A549 (cell line): Measurements from ENCODE around the gene NXPE4. TPM values are rescaled to one million over a fixed set of nuclear protein-coding genes. Genes with fewer than 3 reads are reported as not detected.

Experiments used
- ATAC-seq, 2 experiments: fragments of 200-7000 bp in 1 of 2; fragments of >200 bp in 1 of 2; cut with Nextera tagmentation in 1 of 2; cut with Tn5 transposase in 1 of 2; 3 replicates each; pipeline versions ENCODE4 v1.8.0 to v1.9.1; 2018 to 2020; ENCODE audit warnings: mild to moderate bottlenecking in 1 of 2, moderate library complexity in 1 of 2
- CTCF ChIA-PET: fragments of 300-600 bp; sonication (Branson Sonifier 250); formaldehyde crosslinking; extraction: SDS; loops from one replicate; lab custom pipeline; 2021; ENCODE audit warnings: antibody characterized with exemption, inconsistent platforms; lab: Yijun Ruan, JAX
- POLR2A ChIA-PET: fragments of 350-600 bp; formaldehyde crosslinking; extraction: SDS; loops from one replicate; lab custom pipeline; 2021; ENCODE audit warnings: antibody characterized with exemption, inconsistent platforms; lab: Yijun Ruan, JAX
- DNase-seq, 2 experiments: peaks; one replicate each; pipeline versions ENCODE4 v3.0.0 to v3.0.0-alpha.2; 2011 to 2016; ENCODE audit warnings: low read depth in 1 of 2, low spot score in 1 of 2
- FAIRE-seq: peaks from 2 replicates; lab custom pipeline; 2011; peaks lifted over from hg19 to GRCh38; lab: Jason Lieb, UNC
- H3K27ac ChIP-seq, 2 experiments: fragments of >200 bp; sonication (Bioruptor Twin); formaldehyde crosslinking; 3 replicates each; pipeline ENCODE4 v1.5.1; 2016 to 2017
- H3K4me1 ChIP-seq: fragments of >200 bp; sonication (Bioruptor Twin); formaldehyde crosslinking; 3 replicates; pipeline ENCODE4 v1.6.1; 2016
- H3K4me2 ChIP-seq: fragments of >200 bp; sonication (Bioruptor Twin); formaldehyde crosslinking; 3 replicates; pipeline ENCODE4 v1.6.1; 2016
- H3K4me3 ChIP-seq: fragments of >200 bp; sonication (Bioruptor Twin); formaldehyde crosslinking; 3 replicates; pipeline ENCODE4 v1.5.1; 2016
- H3K9me3 ChIP-seq: fragments of >200 bp; sonication (Bioruptor Twin); formaldehyde crosslinking; 3 replicates; pipeline ENCODE4 v1.6.1; 2016
- ATOH8 ChIP-seq: fragments of 250-450 bp; sonication (Bioruptor Pico); IDR thresholded peaks from 2 replicates; pipeline ENCODE4 v1.5.0; 2020; ENCODE audit warnings: low read depth, mild to moderate bottlenecking, moderate library complexity
- BCL3 ChIP-seq: fragments of >200 bp; sonication (Bioruptor Twin); formaldehyde crosslinking; IDR thresholded peaks from 3 replicates; pipeline ENCODE4 v1.6.1; 2016
- BHLHE40 ChIP-seq: IDR thresholded peaks from 2 replicates; pipeline ENCODE4 v1.6.1; 2012; ENCODE audit warnings: low read depth, low read length, inconsistent platforms
- CBX2 ChIP-seq: fragments of 200-600 bp; sonication (generic); IDR thresholded peaks from 2 replicates; pipeline ENCODE4 v1.6.1; 2016; ENCODE audit warnings: low read depth, mild to moderate bottlenecking, borderline replicate concordance
- CEBPB ChIP-seq, 2 experiments: fragments of >200 bp in 1 of 2; sonication (Bioruptor Twin) in 1 of 2; formaldehyde crosslinking in 1 of 2; IDR thresholded peaks; 2 replicates each; pipeline ENCODE4 v1.6.1; 2012 to 2016
- ELK1 ChIP-seq: fragments of 150-350 bp; IDR thresholded peaks from 2 replicates; pipeline ENCODE4 v1.6.1; 2014; ENCODE audit warnings: low read depth, mild to moderate bottlenecking, low read length
- FOSB ChIP-seq: fragments of 250-450 bp; sonication (Bioruptor Pico); IDR thresholded peaks from 2 replicates; pipeline ENCODE4 v1.5.0; 2020; ENCODE audit warnings: mild to moderate bottlenecking, moderate library complexity
- FOXS1 ChIP-seq: fragments of 250-450 bp; sonication (Bioruptor Pico); IDR thresholded peaks from 2 replicates; pipeline ENCODE4 v1.5.0; 2020; ENCODE audit warnings: mild to moderate bottlenecking, moderate library complexity
- GATA3 ChIP-seq: IDR thresholded peaks from 2 replicates; pipeline ENCODE4 v1.6.1; 2012; ENCODE audit warnings: borderline replicate concordance
- HDAC2 ChIP-seq: fragments of 200-600 bp; sonication (generic); IDR thresholded peaks from 2 replicates; pipeline ENCODE4 v1.6.1; 2016
- HES2 ChIP-seq: fragments of >200 bp; sonication (Bioruptor Twin); formaldehyde crosslinking; IDR thresholded peaks from 2 replicates; pipeline ENCODE4 v1.6.1; 2016
- HOXA7 ChIP-seq: fragments of 250-450 bp; sonication (Bioruptor Pico); IDR thresholded peaks from 2 replicates; pipeline ENCODE4 v1.5.0; 2020; ENCODE audit warnings: mild to moderate bottlenecking, moderate library complexity
- HOXB13 ChIP-seq: fragments of 250-450 bp; sonication (Bioruptor Pico); IDR thresholded peaks from 2 replicates; pipeline ENCODE4 v1.5.0; 2020; ENCODE audit warnings: low read depth, mild to moderate bottlenecking, moderate library complexity
- KDM1A ChIP-seq: fragments of 200-600 bp; sonication (generic); IDR thresholded peaks from 2 replicates; pipeline ENCODE4 v1.6.1; 2016; ENCODE audit warnings: low read depth, mild to moderate bottlenecking
- MAFK ChIP-seq: fragments of 450-650 bp; IDR thresholded peaks from 2 replicates; pipeline ENCODE4 v1.6.1; 2014; ENCODE audit not compliant: partially characterized antibody
- MAZ ChIP-seq: fragments of 150-350 bp; IDR thresholded peaks from 2 replicates; pipeline ENCODE4 v1.6.1; 2014; ENCODE audit warnings: antibody characterized with exemption, low read depth, low read length, borderline replicate concordance
- MYC ChIP-seq: IDR thresholded peaks from 2 replicates; pipeline ENCODE4 v1.6.1; 2012; ENCODE audit warnings: mild to moderate bottlenecking, inconsistent platforms, low read length, improper control_type of control experiment, borderline replicate concordance
- NPAS2 ChIP-seq: fragments of 250-450 bp; sonication (Bioruptor Pico); IDR thresholded peaks from 2 replicates; pipeline ENCODE4 v1.8.0; 2022; ENCODE audit warnings: mild to moderate bottlenecking, moderate library complexity, borderline replicate concordance
- NR3C1 ChIP-seq: fragments of >200 bp; sonication (Bioruptor Twin); formaldehyde crosslinking; IDR thresholded peaks from 3 replicates; pipeline ENCODE4 v1.6.1; 2017
- PBX3 ChIP-seq: IDR thresholded peaks from 2 replicates; pipeline ENCODE4 v1.6.1; 2012
- PHF8 ChIP-seq: fragments of 200-600 bp; sonication (generic); IDR thresholded peaks from 2 replicates; pipeline ENCODE4 v1.6.1; 2016; ENCODE audit warnings: low read depth, mild to moderate bottlenecking, antibody characterized with exemption, moderate library complexity, borderline replicate concordance
- POLR2AphosphoS2 ChIP-seq: conservative IDR thresholded peaks from 2 replicates; pipeline ENCODE4 v1.6.1; 2012; ENCODE audit warnings: low read length, improper control_type of control experiment, inconsistent platforms
- RCOR1 ChIP-seq: fragments of 150-350 bp; IDR thresholded peaks from 2 replicates; pipeline ENCODE4 v1.6.1; 2014; ENCODE audit warnings: antibody characterized with exemption, low read length, low read depth
- RFX5 ChIP-seq: fragments of 450-650 bp; IDR thresholded peaks from 2 replicates; pipeline ENCODE4 v1.7.1; 2014; ENCODE audit warnings: antibody characterized with exemption, mild to moderate bottlenecking, moderate library complexity
- RNF2 ChIP-seq: fragments of 200-600 bp; sonication (generic); IDR thresholded peaks from 2 replicates; pipeline ENCODE4 v1.6.1; 2016; ENCODE audit warnings: low read depth, mild to moderate bottlenecking, antibody characterized with exemption, moderate library complexity, borderline replicate concordance
- SMC3 ChIP-seq: fragments of >200 bp; sonication (Bioruptor Twin); formaldehyde crosslinking; IDR thresholded peaks from 3 replicates; pipeline ENCODE4 v1.6.1; 2018; ENCODE audit warnings: inconsistent platforms
- ZNF302 ChIP-seq: fragments of 250-450 bp; sonication (Bioruptor Pico); IDR thresholded peaks from 2 replicates; pipeline ENCODE4 v1.9.0; 2021; ENCODE audit warnings: inconsistent platforms, mild to moderate bottlenecking, moderate library complexity
- ZSCAN20 ChIP-seq: fragments of 250-450 bp; sonication (Bioruptor Pico); IDR thresholded peaks from 2 replicates; pipeline ENCODE4 v1.8.0; 2022; ENCODE audit warnings: mild to moderate bottlenecking, moderate library complexity
- WGBS: methylation state at CpG from one replicate; pipeline ENCODE4 v1.1.6; 2017; ENCODE audit errors: missing lambda C conversion rate; 5-methylcytosine and 5-hydroxymethylcytosine counted together
- polyA plus RNA-seq, 4 experiments: library from polyadenylated mRNA; depleted of rRNA in 3 of 4; stranded (reverse); fragments of >200 nt; fragmentation: RNase III in 1 of 4; extraction: RNeasy Plus Mini Kit Qiagen cat#74134 plus additional on column Dnase treatment in 1 of 4; gene quantifications; 2 replicates in 3 of 4; 3 replicates in 1 of 4; pipeline ENCODE4 v1.2.3, GENCODE V29; 2011 to 2017

NXPE4 gene
- polyA plus RNA-seq, 2 of the 4 experiments (the other 2 are of a cell fraction): not detected

GRCh38 chr11:114621950-114622809 is 26.6 kb upstream of the NXPE4 start:
- POLR2A ChIA-PET: no interaction called here
- DNase-seq: no peak
- H3K4me2 ChIP-seq: no peak overlapping the region
- no peaks in the 10 kb centered on the region for H3K4me1 ChIP-seq
- TF ChIP-seq ZNF302 (CRISPR knock-in tag): no peak
- no peak for TF ChIP-seq HOXA7 (CRISPR knock-in tag)
- TF ChIP-seq NPAS2 (CRISPR knock-in tag): no peak
- no peak for TF ChIP-seq FOXS1 (CRISPR knock-in tag)
- no peak for TF ChIP-seq HES2
- TF ChIP-seq FOSB (CRISPR knock-in tag): no peak
- no peak for TF ChIP-seq ATOH8 (CRISPR knock-in tag)
- no peak for TF ChIP-seq GATA3
- TF ChIP-seq POLR2AphosphoS2: no peak
- TF ChIP-seq MYC: no peak
- no peak for TF ChIP-seq BCL3
- no peak for TF ChIP-seq MAZ
- no peak for TF ChIP-seq KDM1A
- no peak for TF ChIP-seq SMC3
- TF ChIP-seq ELK1: no peak
- no peak for TF ChIP-seq RCOR1
- no peak for TF ChIP-seq ZSCAN20 (CRISPR knock-in tag)
- no peak for TF ChIP-seq NR3C1
- TF ChIP-seq CEBPB (IDR thresholded peaks at IDR 0.05): no peak
- no peak for TF ChIP-seq HDAC2
- TF ChIP-seq, all 56 proteins: peak for 0
- Histone ChIP-seq H3K9me3 (no peaks in the 10 kb centered on the region), H3K4me3 (no peak overlapping the region), H3K27ac (no peak overlapping the region)
- no peak for ATAC-seq
- CTCF ChIA-PET: no interaction called here
- FAIRE-seq: no peak
- 14% methylated on average over 15 of the region's 16 CpGs for WGBS

- no peak for ATAC-seq
- no peak overlapping the region for H3K27ac ChIP-seq
- H3K9me3 ChIP-seq: no peaks in the 10 kb centered on the region
- no peak for DNase-seq
- TF ChIP-seq CBX2 (no peak), PBX3 (no peak), RFX5 (no peak), FOSB (CRISPR knock-in tag) (no peak), MAFK (no peak), PHF8 (no peak), RNF2 (no peak), BHLHE40 (no peak), MAZ (no peak), HOXB13 (no peak), ZNF302 (CRISPR knock-in tag) (no peak)
- ChIA-PET CTCF (no interaction called here), POLR2A (no interaction called here)
- H3K4me1 ChIP-seq: no peaks in the 10 kb centered on the region
- no peak overlapping the region for H3K4me3 ChIP-seq
- FAIRE-seq: no peak
- H3K4me2 ChIP-seq: no peak overlapping the region
- 7% methylated on average over 8 of the region's 8 CpGs for WGBS
Measured at GRCh38 chr11:114621072-114621471, 25.5 kb upstream of the NXPE4 start.
